ENCODE results near the gene ZNF790. TPM values are rescaled to one million over a fixed set of nuclear protein-coding genes. Genes with fewer than 3 reads are reported as not detected.
A peak's percentile ranks its signal among the peaks of the same experiment; 100 is the strongest.

ZNF790 gene
- polyA plus RNA-seq (2012; ENCODE audit: low read depth, missing spikeins) = 1.8 TPM

- FAIRE-seq (peak; percentile 84), DNase-seq (ENCODE audit: insufficient read length, low spot score) (peak; percentile 35)
- peak; percentile 47; the same call in 1 of the 2 replicates for TF ChIP-seq POU2F2 (IDR thresholded peaks at IDR 0.05; ENCODE audit: low read depth, low read length)
- TF ChIP-seq POLR2AphosphoS5 (IDR thresholded peaks at IDR 0.05; ENCODE audit: low read depth, low read length) = peak; percentile 65
- no peak for TF ChIP-seq POLR2A (IDR thresholded peaks at IDR 0.05; ENCODE audit: low read depth, low read length)
- TF ChIP-seq SPI1 (IDR thresholded peaks at IDR 0.05; ENCODE audit: low read depth, low read length) = no peak
- no peak for TF ChIP-seq PAX5 (IDR thresholded peaks at IDR 0.05; ENCODE audit: insufficient read depth, low read length, severe bottlenecking)
- TF ChIP-seq TAF1 (IDR thresholded peaks at IDR 0.05; ENCODE audit: low read depth, low read length) = peak; percentile 45; the same call in 1 of the 2 replicates
These were observed at the start of gene ZNF790 for GRCh38 chr19:36837906-36838783. ZNF790 (minus strand) TSS chr19:36838387; CDS start chr19:36825619, 12,768 bp downstream.

GRCh38 chr19:36876993-36877938, 39.1 kb upstream of the ZNF790 start:
- DNase-seq (ENCODE audit: insufficient read length, low spot score) = no peak
- no peak for FAIRE-seq
- TF ChIP-seq POLR2A (IDR thresholded peaks at IDR 0.05; ENCODE audit: low read depth, low read length) (no peak), POLR2AphosphoS5 (IDR thresholded peaks at IDR 0.05; ENCODE audit: low read depth, low read length) (no peak), PAX5 (IDR thresholded peaks at IDR 0.05; ENCODE audit: insufficient read depth, low read length, severe bottlenecking) (no peak), POU2F2 (IDR thresholded peaks at IDR 0.05; ENCODE audit: low read depth, low read length) (no peak), SPI1 (IDR thresholded peaks at IDR 0.05; ENCODE audit: low read depth, low read length) (no peak), TAF1 (IDR thresholded peaks at IDR 0.05; ENCODE audit: low read depth, low read length) (no peak)

GRCh38 chr19:36851898-36852297, 13.7 kb upstream of the ZNF790 start:
- no peak for TF ChIP-seq SPI1 (IDR thresholded peaks at IDR 0.05; ENCODE audit: low read depth, low read length)
- TF ChIP-seq PAX5 (IDR thresholded peaks at IDR 0.05; ENCODE audit: insufficient read depth, low read length, severe bottlenecking) = no peak
- TF ChIP-seq POLR2A (IDR thresholded peaks at IDR 0.05; ENCODE audit: low read depth, low read length) = no peak
- no peak for TF ChIP-seq POLR2AphosphoS5 (IDR thresholded peaks at IDR 0.05; ENCODE audit: low read depth, low read length)
- TF ChIP-seq POU2F2 (IDR thresholded peaks at IDR 0.05; ENCODE audit: low read depth, low read length) = no peak
- TF ChIP-seq TAF1 (IDR thresholded peaks at IDR 0.05; ENCODE audit: low read depth, low read length) = no peak
- DNase-seq (ENCODE audit: insufficient read length, low spot score) (no peak), FAIRE-seq (no peak)

- DNase-seq (ENCODE audit: insufficient read length, low spot score) = peak; percentile 25
- TF ChIP-seq POU2F2 (IDR thresholded peaks at IDR 0.05; ENCODE audit: low read depth, low read length) = no peak
- no peak for TF ChIP-seq PAX5 (IDR thresholded peaks at IDR 0.05; ENCODE audit: insufficient read depth, low read length, severe bottlenecking)
- TF ChIP-seq TAF1 (IDR thresholded peaks at IDR 0.05; ENCODE audit: low read depth, low read length) = peak; percentile 19; the same call in 1 of the 2 replicates
- TF ChIP-seq SPI1 (IDR thresholded peaks at IDR 0.05; ENCODE audit: low read depth, low read length) = no peak
- TF ChIP-seq POLR2AphosphoS5 (IDR thresholded peaks at IDR 0.05; ENCODE audit: low read depth, low read length) = no peak
- TF ChIP-seq POLR2A (IDR thresholded peaks at IDR 0.05; ENCODE audit: low read depth, low read length) = 0 out of 2 replicates have a peak, but pooled peaks have one; percentile 47
- FAIRE-seq = peak; percentile 9
These were observed 12.6 kb upstream of the ZNF790 start, which contains the start of gene ZNF345 for GRCh38 chr19:36850559-36851442. ZNF345 (plus strand) TSS chr19:36850876; CDS start chr19:36876831, 25,955 bp downstream.

GRCh38 chr19:36849701-36850558, 11.7 kb upstream of the ZNF790 start:
- DNase-seq (ENCODE audit: insufficient read length, low spot score) (peak; percentile 46), FAIRE-seq (peak; percentile 71)
- TF ChIP-seq POLR2A (IDR thresholded peaks at IDR 0.05; ENCODE audit: low read depth, low read length) (0 out of 2 replicates have a peak, but pooled peaks have one; percentile 21), PAX5 (IDR thresholded peaks at IDR 0.05; ENCODE audit: insufficient read depth, low read length, severe bottlenecking) (no peak), POLR2AphosphoS5 (IDR thresholded peaks at IDR 0.05; ENCODE audit: low read depth, low read length) (peak; percentile 29; the same call in 1 of the 2 replicates)

GRCh38 chr19:36847968-36848367, 9.8 kb upstream of the ZNF790 start:
- TF ChIP-seq POU2F2 (IDR thresholded peaks at IDR 0.05; ENCODE audit: low read depth, low read length) (no peak), PAX5 (IDR thresholded peaks at IDR 0.05; ENCODE audit: insufficient read depth, low read length, severe bottlenecking) (no peak), TAF1 (IDR thresholded peaks at IDR 0.05; ENCODE audit: low read depth, low read length) (no peak), POLR2AphosphoS5 (IDR thresholded peaks at IDR 0.05; ENCODE audit: low read depth, low read length) (no peak), POLR2A (IDR thresholded peaks at IDR 0.05; ENCODE audit: low read depth, low read length) (no peak), SPI1 (IDR thresholded peaks at IDR 0.05; ENCODE audit: low read depth, low read length) (no peak)
- DNase-seq (ENCODE audit: insufficient read length, low spot score) (no peak), FAIRE-seq (no peak)

GRCh38 chr19:36838784-36839324, 667 bp upstream of the ZNF790 start:
- DNase-seq (ENCODE audit: insufficient read length, low spot score) = no peak
- FAIRE-seq = no peak
- no peak for TF ChIP-seq TAF1 (IDR thresholded peaks at IDR 0.05; ENCODE audit: low read depth, low read length)
- TF ChIP-seq POLR2A (IDR thresholded peaks at IDR 0.05; ENCODE audit: low read depth, low read length) = no peak

Data from GM12891 (cell line).